Upper lobe of right lung (tissue), 1 donor: Measurements from ENCODE around the gene RP9. TPM values are rescaled to one million over a fixed set of nuclear protein-coding genes. Genes with fewer than 3 reads are reported as not detected.

ENCODE experiments used
- ATAC-seq: fragments of 200-7000 bp; cut with Tn5 transposase; one replicate; pipeline ENCODE4 v1.9.1; 2020; ENCODE audit warnings: mild to moderate bottlenecking, moderate library complexity
- DNase-seq: peaks from one replicate; pipeline ENCODE4 v3.0.0-alpha.2; 2020
- H3K27ac ChIP-seq: fragments of 200-600 bp; one replicate; pipeline ENCODE4 v1.8.0; 2022
- H3K27me3 ChIP-seq: fragments of 200-600 bp; one replicate; pipeline ENCODE4 v1.8.0; 2022; ENCODE audit warnings: mild to moderate bottlenecking
- H3K36me3 ChIP-seq: fragments of 200-600 bp; one replicate; pipeline ENCODE4 v1.8.0; 2022
- H3K4me1 ChIP-seq: fragments of 200-600 bp; one replicate; pipeline ENCODE4 v1.8.0; 2022
- H3K4me3 ChIP-seq: fragments of 200-600 bp; one replicate; pipeline ENCODE4 v1.8.0; 2022; ENCODE audit warnings: mild to moderate bottlenecking
- H3K9me3 ChIP-seq: fragments of 200-600 bp; one replicate; pipeline ENCODE4 v1.8.0; 2022
- intact Hi-C: fragments of 100-400 bp; cut with DNase I; formaldehyde crosslinking; loops from one replicate; pipeline ENCODE4 v1.11.0; 2022
- total RNA-seq: library from RNA; stranded (reverse); fragmentation: NEBNext Ultra II Directional; extraction: Animal tissue kit (Norgen Biotek cat#: 25700); gene quantifications from one replicate; pipeline ENCODE4 v1.2.1, GENCODE V29; 2021
- TF ChIP-seq, protein P1 (sequence below): fragments of 200-600 bp; IDR thresholded peaks from one replicate; pipeline ENCODE4 v1.8.0; 2022; ENCODE audit warnings: antibody characterized with exemption
- donor health status: DM: no; HTN: yes; CAD: no; lungs with severe emphysema.

RP9 gene
- total RNA-seq, 1 donor from 2014 or later, result 11.9 TPM

- TF ChIP-seq, protein P1, sequence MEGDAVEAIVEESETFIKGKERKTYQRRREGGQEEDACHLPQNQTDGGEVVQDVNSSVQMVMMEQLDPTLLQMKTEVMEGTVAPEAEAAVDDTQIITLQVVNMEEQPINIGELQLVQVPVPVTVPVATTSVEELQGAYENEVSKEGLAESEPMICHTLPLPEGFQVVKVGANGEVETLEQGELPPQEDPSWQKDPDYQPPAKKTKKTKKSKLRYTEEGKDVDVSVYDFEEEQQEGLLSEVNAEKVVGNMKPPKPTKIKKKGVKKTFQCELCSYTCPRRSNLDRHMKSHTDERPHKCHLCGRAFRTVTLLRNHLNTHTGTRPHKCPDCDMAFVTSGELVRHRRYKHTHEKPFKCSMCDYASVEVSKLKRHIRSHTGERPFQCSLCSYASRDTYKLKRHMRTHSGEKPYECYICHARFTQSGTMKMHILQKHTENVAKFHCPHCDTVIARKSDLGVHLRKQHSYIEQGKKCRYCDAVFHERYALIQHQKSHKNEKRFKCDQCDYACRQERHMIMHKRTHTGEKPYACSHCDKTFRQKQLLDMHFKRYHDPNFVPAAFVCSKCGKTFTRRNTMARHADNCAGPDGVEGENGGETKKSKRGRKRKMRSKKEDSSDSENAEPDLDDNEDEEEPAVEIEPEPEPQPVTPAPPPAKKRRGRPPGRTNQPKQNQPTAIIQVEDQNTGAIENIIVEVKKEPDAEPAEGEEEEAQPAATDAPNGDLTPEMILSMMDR, result no peak
- intact Hi-C loops, result no loop called here
- no peaks in the 10 kb centered on the region for H3K27me3 ChIP-seq
These were observed 20.1 kb downstream of the RP9 start for GRCh38 chr7:33089142-33089541.

GRCh38 chr7:33087858-33088257 is 21.3 kb downstream of the RP9 start:
- no peaks in the 10 kb centered on the region for H3K9me3 ChIP-seq
- DNase-seq (no peak), ATAC-seq (no peak)
- no peaks in the 10 kb centered on the region for H3K36me3 ChIP-seq
- H3K27ac ChIP-seq, result no peak overlapping the region
- H3K27me3 ChIP-seq, result no peaks in the 10 kb centered on the region
- no peaks in the 10 kb centered on the region for H3K4me1 ChIP-seq
- TF ChIP-seq, protein P1, result no peak
- H3K4me3 ChIP-seq, result no peak overlapping the region
- intact Hi-C loops, result no loop called here

More at GRCh38 chr7:33089142-33089541, 20.1 kb downstream of the RP9 start:
- peaks cover 9% of the 10 kb centered on the region for H3K36me3 ChIP-seq
- no peaks in the 10 kb centered on the region for H3K4me1 ChIP-seq
- DNase-seq, result no peak
- ATAC-seq, result no peak
- H3K4me3 ChIP-seq, result no peak overlapping the region
- no peak overlapping the region for H3K27ac ChIP-seq
- H3K9me3 ChIP-seq, result no peaks in the 10 kb centered on the region

DNA sequence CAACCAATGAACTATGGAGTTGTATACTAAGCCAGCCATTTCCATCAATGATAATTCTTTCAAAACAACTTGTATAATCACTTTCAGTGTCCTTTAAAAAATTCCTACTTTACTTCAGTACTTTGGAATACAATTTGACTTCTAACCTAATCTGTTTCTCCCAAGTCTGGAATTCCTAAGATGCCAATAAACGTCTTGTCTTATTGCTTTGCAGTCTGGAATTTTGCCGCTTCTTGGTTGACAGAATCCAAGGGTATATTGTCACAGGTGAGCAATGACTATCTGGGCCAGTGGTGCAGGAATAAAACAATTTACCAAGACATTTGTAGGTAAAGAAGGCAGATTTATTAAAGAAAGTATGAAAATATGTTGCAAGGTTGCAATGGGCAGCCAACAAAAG is 21.8 kb downstream of the RP9 start:
- TF ChIP-seq, protein P1, result no peak
- no peak overlapping the region for H3K4me3 ChIP-seq
- intact Hi-C loops, result no loop called here
- no peaks in the 10 kb centered on the region for H3K27me3 ChIP-seq
- no peaks in the 10 kb centered on the region for H3K9me3 ChIP-seq
- H3K36me3 ChIP-seq, result no peaks in the 10 kb centered on the region
- no peak overlapping the region for H3K27ac ChIP-seq
- no peaks in the 10 kb centered on the region for H3K4me1 ChIP-seq
- no peak for ATAC-seq
- DNase-seq, result no peak

DNA sequence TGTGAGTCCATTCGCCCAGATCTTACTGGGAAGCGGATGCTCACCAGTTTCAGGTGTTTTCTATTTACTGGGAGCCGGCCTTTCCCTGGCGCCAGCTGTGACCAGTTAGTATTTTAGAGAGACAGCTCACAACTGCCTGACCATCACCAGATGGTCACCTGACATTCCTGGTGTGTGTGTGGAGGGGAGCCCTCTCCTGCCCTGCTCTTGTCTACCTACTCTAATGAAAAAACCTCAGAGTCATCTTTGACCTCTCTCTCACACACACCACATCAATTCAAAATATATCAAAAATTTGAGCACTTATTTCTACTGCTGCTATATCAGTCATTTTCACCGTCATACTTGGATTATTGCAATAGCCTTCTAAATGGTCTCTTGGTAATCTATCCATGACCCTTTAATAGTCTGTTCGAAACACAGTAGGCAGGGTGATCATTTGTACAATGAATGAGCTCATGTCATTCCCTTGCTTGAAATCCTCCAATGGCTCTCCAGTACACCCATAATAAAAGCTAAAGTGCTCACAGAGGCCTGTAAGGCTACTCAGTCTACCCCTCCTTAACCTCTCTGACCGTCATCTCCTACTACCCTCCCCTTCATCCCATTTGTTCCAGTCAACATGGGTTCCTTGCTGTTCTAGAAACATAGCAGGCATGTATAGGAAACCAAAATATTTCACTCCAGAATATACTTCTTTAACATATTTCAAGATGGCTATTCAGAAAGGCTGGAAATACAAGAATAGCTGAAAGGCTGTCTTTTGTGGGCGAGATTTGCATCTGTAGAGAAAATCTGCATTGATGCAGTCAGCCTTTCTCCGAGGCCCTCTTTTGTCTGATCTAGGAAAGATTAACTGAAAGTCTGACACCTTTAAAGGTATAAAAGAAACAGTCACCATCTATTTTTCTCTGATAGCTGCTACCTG is 29.2 kb downstream of the RP9 start:
- H3K27me3 ChIP-seq, result no peaks in the 10 kb centered on the region
- DNase-seq (no peak), ATAC-seq (no peak)
- H3K4me3 ChIP-seq, result no peak overlapping the region
- intact Hi-C loops, result no loop called here
- no peak overlapping the region for H3K27ac ChIP-seq
- H3K4me1 ChIP-seq, result no peaks in the 10 kb centered on the region
- TF ChIP-seq, protein P1, result no peak
- no peaks in the 10 kb centered on the region for H3K36me3 ChIP-seq
- no peaks in the 10 kb centered on the region for H3K9me3 ChIP-seq

GRCh38 chr7:33079096-33079495 is 30.1 kb downstream of the RP9 start:
- DNase-seq (no peak), ATAC-seq (no peak)
- TF ChIP-seq, protein P1, result no peak
- no peaks in the 10 kb centered on the region for H3K9me3 ChIP-seq
- H3K36me3 ChIP-seq, result no peaks in the 10 kb centered on the region
- no peaks in the 10 kb centered on the region for H3K27me3 ChIP-seq
- intact Hi-C loops, result no loop called here
- H3K27ac ChIP-seq, result no peak overlapping the region
- H3K4me3 ChIP-seq, result no peak overlapping the region
- H3K4me1 ChIP-seq, result no peaks in the 10 kb centered on the region
